HepG2 (cell line): ENCODE results near the gene ZP2. TPM values are rescaled to one million over a fixed set of nuclear protein-coding genes. Genes with fewer than 3 reads are reported as not detected.

ENCODE experiments used
- ATAC-seq: fragments of 200-7000 bp; cut with Tn5 transposase; 3 replicates; pipeline ENCODE4 v1.9.1; 2020; ENCODE audit warnings: mild to moderate bottlenecking, moderate library complexity
- BruUV-seq: library from RNA; stranded (reverse); fragments of 400-500 nt; replicated peaks from 2 replicates; lab custom pipeline; 2021; lab: Mats Ljungman, UMichigan
- CTCF ChIA-PET: fragments of 300-600 bp; formaldehyde crosslinking; extraction: SDS; loops from one replicate; lab custom pipeline; 2021; ENCODE audit warnings: low total read pairs, inconsistent platforms, low intra/inter-chr PET ratio; lab: Yijun Ruan, JAX
- POLR2A ChIA-PET: fragments of 350-600 bp; sonication (Branson Sonifier 250); formaldehyde crosslinking; loops from one replicate; lab custom pipeline; 2020; ENCODE audit warnings: antibody characterized with exemption, inconsistent platforms; lab: Yijun Ruan, JAX
- DNase-seq: peaks from one replicate; pipeline ENCODE4 v3.0.0-alpha.2; 2015; ENCODE audit warnings: low spot score
- FAIRE-seq: peaks from 3 replicates; lab custom pipeline; 2011; peaks lifted over from hg19 to GRCh38; lab: Jason Lieb, UNC
- H2AFZ ChIP-seq: one replicate; pipeline ENCODE4 v1.6.1; 2011; ENCODE audit warnings: low read length, inconsistent platforms
- H3K27ac ChIP-seq: fragments of 300-600 bp; 3 replicates; pipeline ENCODE4 v1.8.0; 2011; ENCODE audit warnings: mixed run types, mild to moderate bottlenecking, mixed read lengths, low read length, inconsistent platforms; ENCODE audit not compliant: insufficient read depth; ENCODE audit errors: extremely low read length
- H3K27me3 ChIP-seq, 2 experiments: fragments of 200-600 bp in 1 of 2; 2 replicates in 1 of 2; 3 replicates in 1 of 2; pipeline versions ENCODE4 v1.6.0 to v1.8.0; 2011; ENCODE audit warnings: low read length in 2 of 2, mild to moderate bottlenecking in 2 of 2, moderate library complexity in 2 of 2, inconsistent platforms in 1 of 2; ENCODE audit not compliant: insufficient read depth in 2 of 2, control insufficient read depth in 1 of 2
- H3K36me3 ChIP-seq, 2 experiments: fragments of 200-600 bp in 1 of 2; replicated peaks in 1 of 2; 2 replicates in 1 of 2; 3 replicates in 1 of 2; pipeline versions ENCODE4 v1.5.1 to v1.8.0; 2011; ENCODE audit warnings: low read length in 2 of 2, inconsistent platforms in 1 of 2; ENCODE audit not compliant: insufficient read depth in 2 of 2, control insufficient read depth in 1 of 2
- H3K4me1 ChIP-seq: 2 replicates; pipeline ENCODE4 v1.5.1; 2012; ENCODE audit warnings: low read length, inconsistent platforms; ENCODE audit not compliant: insufficient read depth
- H3K4me2 ChIP-seq: 2 replicates; pipeline ENCODE4 v1.6.0; 2011; ENCODE audit warnings: low read depth, low read length, inconsistent platforms
- H3K4me3 ChIP-seq, 3 experiments: fragments of 200-600 bp in 1 of 3; sonication (generic), shearing (Covaris generic) in 1 of 3; replicated peaks in 1 of 3; 2 replicates each; pipeline ENCODE4 v1.5.1; 2011 to 2016; ENCODE audit warnings: low read length in 3 of 3, inconsistent platforms in 2 of 3, low read depth in 2 of 3, mild to moderate bottlenecking in 2 of 3, control low read depth in 1 of 3, mixed read lengths in 1 of 3; ENCODE audit not compliant: insufficient read depth in 1 of 3
- H3K79me2 ChIP-seq: one replicate; pipeline ENCODE4 v1.6.1; 2011; ENCODE audit warnings: low read length, inconsistent platforms; ENCODE audit not compliant: insufficient read depth
- H3K9ac ChIP-seq: 2 replicates; pipeline ENCODE4 v1.6.0; 2011; ENCODE audit warnings: mild to moderate bottlenecking, low read depth, low read length, inconsistent platforms; ENCODE audit not compliant: insufficient read depth
- H3K9me3 ChIP-seq: 2 replicates; pipeline ENCODE4 v1.5.1; 2012; ENCODE audit warnings: mild to moderate bottlenecking, low read length
- H4K20me1 ChIP-seq: 2 replicates; pipeline ENCODE4 v1.6.0; 2011; ENCODE audit warnings: inconsistent platforms, mild to moderate bottlenecking, low read length, moderate library complexity; ENCODE audit not compliant: insufficient read depth
- IRF2 ChIP-seq: IDR thresholded peaks from 2 replicates; pipeline ENCODE4 v1.6.1; 2018; ENCODE audit warnings: missing genetic modification reagents, missing compliant biosample characterization
- KLF11 ChIP-seq: IDR thresholded peaks from 2 replicates; pipeline ENCODE4 v1.6.1; 2016; ENCODE audit warnings: missing compliant biosample characterization
- NFAT5 ChIP-seq: sonication (generic); formaldehyde crosslinking; IDR thresholded peaks from 2 replicates; pipeline ENCODE4 v1.4.0; 2020; ENCODE audit warnings: missing genetic modification reagents
- NRL ChIP-seq: sonication (generic); formaldehyde crosslinking; IDR thresholded peaks from 2 replicates; pipeline ENCODE4 v1.5.0; 2020; ENCODE audit warnings: missing genetic modification reagents, mild to moderate bottlenecking, moderate library complexity, borderline replicate concordance
- TGIF2 ChIP-seq: IDR thresholded peaks from 2 replicates; pipeline ENCODE4 v1.6.1; 2016; ENCODE audit warnings: control low read depth, missing compliant biosample characterization
- ZNF264 ChIP-seq: sonication (generic); formaldehyde crosslinking; IDR thresholded peaks from 2 replicates; pipeline ENCODE4 v1.4.0; 2020; ENCODE audit warnings: missing genetic modification reagents
- ZNF747 ChIP-seq: sonication (generic); formaldehyde crosslinking; IDR thresholded peaks from 2 replicates; pipeline ENCODE4 v1.8.1; 2023; ENCODE audit warnings: missing genetic modification reagents, mild to moderate bottlenecking, borderline replicate concordance
- ZNF768 ChIP-seq: sonication (generic); formaldehyde crosslinking; IDR thresholded peaks from 2 replicates; pipeline ENCODE4 v1.4.0; 2020; ENCODE audit warnings: missing genetic modification reagents
- ZNF770 ChIP-seq: sonication (generic); formaldehyde crosslinking; IDR thresholded peaks from 2 replicates; pipeline ENCODE4 v1.5.0; 2020; ENCODE audit warnings: mild to moderate bottlenecking, missing genetic modification reagents
- WGBS: methylation state at CpG from one replicate; pipeline ENCODE4 v1.1.6; 2017; ENCODE audit warnings: low lambda C conversion rate; 5-methylcytosine and 5-hydroxymethylcytosine counted together
- in situ Hi-C: cut with HindIII; loops from 2 replicates; pipeline ENCODE4 v1.10.0; 2017; ENCODE audit warnings: low pct_unique_long_range_greater_than_20kb; ENCODE audit not compliant: extremely low pct_ligation_motif_present
- intact Hi-C: fragments of 100-400 bp; cut with micrococcal nuclease; formaldehyde crosslinking; loops from one replicate; pipeline ENCODE4 v1.10.0; 2022; ENCODE audit not compliant: unreplicated experiment
- polyA plus RNA-seq, 8 experiments: library from polyadenylated mRNA; depleted of rRNA in 3 of 8; stranded (reverse) in 7 of 8; unstranded in 1 of 8; fragments of >200 nt; fragmentation: Illumina TruSeq in 4 of 8; extraction: Trizol in 4 of 8; gene quantifications; 2 replicates each; pipeline versions ENCODE4 v1.2.1 to v1.2.3, GENCODE V29; 2011 to 2016; ENCODE audit warnings: low read depth in 4 of 8, missing spikeins in 1 of 8, mixed read lengths in 1 of 8; ENCODE audit not compliant: insufficient read depth in 1 of 8
- total RNA-seq, 5 experiments: library from RNA; depleted of rRNA; stranded (reverse); fragments of >200 nt; fragmentation: Illumina TruSeq; extraction: Trizol; gene quantifications; 2 replicates each; pipeline ENCODE4 v1.2.3, GENCODE V29; 2016; ENCODE audit warnings: low read depth in 1 of 5

The ZP2 gene
- total and polyA plus RNA-seq, 2 of the 13 experiments (the other 11 are each of a cell fraction or from before 2014, with no cell fraction given): not detected

- H3K79me2 ChIP-seq: no peaks in the 10 kb centered on the region
- ChIA-PET CTCF (no interaction called here), POLR2A (no interaction called here)
- no peaks in the 10 kb centered on the region for H3K36me3 ChIP-seq
- intact Hi-C loops (no loop called here), in situ Hi-C loops (loop anchor here (25.0 kb wide), 1 partner anchor 1168 kb away; no protein-coding TSS in a partner anchor)
- no peak overlapping the region for H3K4me3 ChIP-seq
- no peaks in the 10 kb centered on the region for H3K27me3 ChIP-seq
- peak; percentile 40; the same call in 2 of the 3 replicates for ATAC-seq
- no TSS peak for BruUV-seq
- no peaks in the 10 kb centered on the region for H4K20me1 ChIP-seq
- no peak overlapping the region for H2AFZ ChIP-seq
- no peak for TF ChIP-seq TGIF2
- TF ChIP-seq ZNF770 (CRISPR knock-in tag): peak; percentile 32; the same call in 1 of the 2 replicates
- no peaks in the 10 kb centered on the region for H3K4me1 ChIP-seq
- WGBS: 89% methylated on average over 5 of the region's 5 CpGs
- no peak overlapping the region for H3K4me2 ChIP-seq
- DNase-seq: no peak
- no peak for FAIRE-seq
- H3K9ac ChIP-seq: no peak overlapping the region
- no peak overlapping the region for H3K27ac ChIP-seq
- H3K9me3 ChIP-seq: no peaks in the 10 kb centered on the region
These were observed 42.0 kb downstream of the ZP2 start for GRCh38 chr16:21169249-21169981.

GRCh38 chr16:21167929-21168602 is 43.3 kb downstream of the ZP2 start:
- intact Hi-C loops (no loop called here), in situ Hi-C loops (loop anchor here (25.0 kb wide), 1 partner anchor 1169 kb away; no protein-coding TSS in a partner anchor)
- no peaks in the 10 kb centered on the region for H3K36me3 ChIP-seq
- no peak for ATAC-seq
- no peaks in the 10 kb centered on the region for H3K27me3 ChIP-seq
- ChIA-PET CTCF (no interaction called here), POLR2A (interaction anchor here (1.4 kb wide), 1 partner anchor 9 kb away, joined by 3 read pairs; no protein-coding TSS in a partner anchor)
- H3K4me1 ChIP-seq: peaks cover 4% of the 10 kb centered on the region; the same call in 1 of the 2 replicates
- H3K27ac ChIP-seq: no peak overlapping the region
- H3K79me2 ChIP-seq: no peaks in the 10 kb centered on the region
- no peak for FAIRE-seq
- WGBS: 90% methylated on average over 12 of the region's 12 CpGs
- DNase-seq: no peak
- no peak overlapping the region for H3K9ac ChIP-seq
- no peak overlapping the region for H3K4me3 ChIP-seq
- H3K9me3 ChIP-seq: no peaks in the 10 kb centered on the region
- H3K4me2 ChIP-seq: no peak overlapping the region
- H4K20me1 ChIP-seq: no peaks in the 10 kb centered on the region
- no TSS peak for BruUV-seq
- H2AFZ ChIP-seq: no peak overlapping the region
- TF ChIP-seq KLF11: no peak
- no peak for TF ChIP-seq ZNF747 (CRISPR knock-in tag)
- no peak for TF ChIP-seq IRF2
- peak; percentile 55; the same call in 1 of the 2 replicates for TF ChIP-seq NRL (CRISPR knock-in tag)
- TF ChIP-seq ZNF768 (CRISPR knock-in tag): 0 out of 2 replicates have a peak, but pooled peaks have one; percentile 27
- no peak for TF ChIP-seq NFAT5 (CRISPR knock-in tag)
- TF ChIP-seq ZNF264 (CRISPR knock-in tag): no peak
